ENCODE data around the gene SLC35E3. TPM values are rescaled to one million over a fixed set of nuclear protein-coding genes. Genes with fewer than 3 reads are reported as not detected.

Gene SLC35E3
- total and polyA plus RNA-seq, 2 of the 13 experiments (the other 11 are each of a cell fraction or from before 2014, with no cell fraction given): 13.0 to 22.1 TPM

GRCh38 chr12:68792952-68793351 is 47.0 kb downstream of the SLC35E3 start:
- no peak overlapping the region for H2AFZ ChIP-seq (ENCODE audit: low read length)
- TF ChIP-seq, protein P1, sequence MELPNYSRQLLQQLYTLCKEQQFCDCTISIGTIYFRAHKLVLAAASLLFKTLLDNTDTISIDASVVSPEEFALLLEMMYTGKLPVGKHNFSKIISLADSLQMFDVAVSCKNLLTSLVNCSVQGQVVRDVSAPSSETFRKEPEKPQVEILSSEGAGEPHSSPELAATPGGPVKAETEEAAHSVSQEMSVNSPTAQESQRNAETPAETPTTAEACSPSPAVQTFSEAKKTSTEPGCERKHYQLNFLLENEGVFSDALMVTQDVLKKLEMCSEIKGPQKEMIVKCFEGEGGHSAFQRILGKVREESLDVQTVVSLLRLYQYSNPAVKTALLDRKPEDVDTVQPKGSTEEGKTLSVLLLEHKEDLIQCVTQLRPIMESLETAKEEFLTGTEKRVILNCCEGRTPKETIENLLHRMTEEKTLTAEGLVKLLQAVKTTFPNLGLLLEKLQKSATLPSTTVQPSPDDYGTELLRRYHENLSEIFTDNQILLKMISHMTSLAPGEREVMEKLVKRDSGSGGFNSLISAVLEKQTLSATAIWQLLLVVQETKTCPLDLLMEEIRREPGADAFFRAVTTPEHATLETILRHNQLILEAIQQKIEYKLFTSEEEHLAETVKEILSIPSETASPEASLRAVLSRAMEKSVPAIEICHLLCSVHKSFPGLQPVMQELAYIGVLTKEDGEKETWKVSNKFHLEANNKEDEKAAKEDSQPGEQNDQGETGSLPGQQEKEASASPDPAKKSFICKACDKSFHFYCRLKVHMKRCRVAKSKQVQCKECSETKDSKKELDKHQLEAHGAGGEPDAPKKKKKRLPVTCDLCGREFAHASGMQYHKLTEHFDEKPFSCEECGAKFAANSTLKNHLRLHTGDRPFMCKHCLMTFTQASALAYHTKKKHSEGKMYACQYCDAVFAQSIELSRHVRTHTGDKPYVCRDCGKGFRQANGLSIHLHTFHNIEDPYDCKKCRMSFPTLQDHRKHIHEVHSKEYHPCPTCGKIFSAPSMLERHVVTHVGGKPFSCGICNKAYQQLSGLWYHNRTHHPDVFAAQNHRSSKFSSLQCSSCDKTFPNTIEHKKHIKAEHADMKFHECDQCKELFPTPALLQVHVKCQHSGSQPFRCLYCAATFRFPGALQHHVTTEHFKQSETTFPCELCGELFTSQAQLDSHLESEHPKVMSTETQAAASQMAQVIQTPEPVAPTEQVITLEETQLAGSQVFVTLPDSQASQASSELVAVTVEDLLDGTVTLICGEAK (IDR thresholded peaks at IDR 0.05): no peak
- TF ChIP-seq, protein P1 (CRISPR knock-in tag; IDR thresholded peaks at IDR 0.05): no peak
- TF ChIP-seq ATF1 (CRISPR knock-in tag; IDR thresholded peaks at IDR 0.05): no peak
- no peak for TF ChIP-seq SRSF4 (IDR thresholded peaks at IDR 0.05; ENCODE audit: low read depth, low read length, poor library complexity, severe bottlenecking)
- no peak for TF ChIP-seq GABPB1 (CRISPR knock-in tag; IDR thresholded peaks at IDR 0.05)
- 0 out of 2 replicates have a peak, but pooled peaks have one; percentile 32 for TF ChIP-seq ZNF644 (CRISPR knock-in tag; IDR thresholded peaks at IDR 0.05; ENCODE audit: low read depth)
- TF ChIP-seq, protein P2, sequence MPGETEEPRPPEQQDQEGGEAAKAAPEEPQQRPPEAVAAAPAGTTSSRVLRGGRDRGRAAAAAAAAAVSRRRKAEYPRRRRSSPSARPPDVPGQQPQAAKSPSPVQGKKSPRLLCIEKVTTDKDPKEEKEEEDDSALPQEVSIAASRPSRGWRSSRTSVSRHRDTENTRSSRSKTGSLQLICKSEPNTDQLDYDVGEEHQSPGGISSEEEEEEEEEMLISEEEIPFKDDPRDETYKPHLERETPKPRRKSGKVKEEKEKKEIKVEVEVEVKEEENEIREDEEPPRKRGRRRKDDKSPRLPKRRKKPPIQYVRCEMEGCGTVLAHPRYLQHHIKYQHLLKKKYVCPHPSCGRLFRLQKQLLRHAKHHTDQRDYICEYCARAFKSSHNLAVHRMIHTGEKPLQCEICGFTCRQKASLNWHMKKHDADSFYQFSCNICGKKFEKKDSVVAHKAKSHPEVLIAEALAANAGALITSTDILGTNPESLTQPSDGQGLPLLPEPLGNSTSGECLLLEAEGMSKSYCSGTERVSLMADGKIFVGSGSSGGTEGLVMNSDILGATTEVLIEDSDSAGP (CRISPR knock-in tag; IDR thresholded peaks at IDR 0.05; ENCODE audit: borderline replicate concordance): no peak
- peak; percentile 87 for TF ChIP-seq NFYC (CRISPR knock-in tag; IDR thresholded peaks at IDR 0.05)
- peak; percentile 77 for TF ChIP-seq NFYB (CRISPR knock-in tag; IDR thresholded peaks at IDR 0.05)
- no peak overlapping the region for H3K27ac ChIP-seq (ENCODE audit: extremely low read length, insufficient read depth, low read length)
- ATAC-seq: peak; percentile 69
- peak; percentile 44 for FAIRE-seq
- H3K4me1 ChIP-seq (ENCODE audit: insufficient read depth, low read length): peaks cover 50% of the 10 kb centered on the region
- intact Hi-C loops (cut with micrococcal nuclease; ENCODE audit: unreplicated experiment): no loop called here
- H3K79me2 ChIP-seq (ENCODE audit: insufficient read depth, low read length): peaks cover 5% of the 10 kb centered on the region
- CTCF ChIA-PET (ENCODE audit: low intra/inter-chr PET ratio, low total read pairs): no interaction called here
- H4K20me1 ChIP-seq (ENCODE audit: insufficient read depth, low read length): no peaks in the 10 kb centered on the region
- no peak overlapping the region for H3K4me3 ChIP-seq (replicated peaks in 1 of 3; ENCODE audit: insufficient read depth in 1 of 3, low read depth in 2 of 3, low read length in 3 of 3)
- no TSS peak for BruUV-seq (replicated peaks)
- no peaks in the 10 kb centered on the region for H3K27me3 ChIP-seq (ENCODE audit: control insufficient read depth in 1 of 2, insufficient read depth in 2 of 2, low read length in 2 of 2)
- no peak overlapping the region for H3K9ac ChIP-seq (ENCODE audit: insufficient read depth, low read depth, low read length)
- no peaks in the 10 kb centered on the region for H3K36me3 ChIP-seq (replicated peaks in 1 of 2; ENCODE audit: control insufficient read depth in 1 of 2, insufficient read depth in 2 of 2, low read length in 2 of 2)
- in situ Hi-C loops (cut with HindIII; ENCODE audit: extremely low pct_ligation_motif_present, low pct_unique_long_range_greater_than_20kb): no loop called here
- 77% methylated on average over 2 of the region's 2 CpGs for WGBS (ENCODE audit: low lambda C conversion rate)
- POLR2A ChIA-PET: interaction anchor here (0.6 to 2.4 kb wide), 4 partner anchors 9 to 182 kb away, joined by 3 to 26 read pairs (median 4); partner anchors contain the start of genes MDM2 and RAP1B
- no peaks in the 10 kb centered on the region for H3K9me3 ChIP-seq (ENCODE audit: low read length)
- DNase-seq (ENCODE audit: low spot score): peak; percentile 70
- H3K4me2 ChIP-seq (ENCODE audit: low read depth, low read length): no peak overlapping the region

All from HepG2 (cell line).